Mesenchymal stem cell (in vitro differentiated cells and primary cell): ENCODE measurements around the gene THEMIS.

ENCODE experiments used
- DNase-seq: peaks from one replicate; pipeline ENCODE4 v3.0.0-alpha.2; 2013
- H2AFZ ChIP-seq: one replicate; pipeline ENCODE4 v1.6.1; 2013; ENCODE audit warnings: low read depth, mild to moderate bottlenecking, control low read depth, inconsistent platforms, low read length, moderate library complexity
- H2AK5ac ChIP-seq: 2 replicates; pipeline ENCODE4 v1.6.1; 2013; ENCODE audit warnings: low read length, moderate library complexity, mild to moderate bottlenecking, inconsistent platforms; ENCODE audit not compliant: severe bottlenecking
- H2BK120ac ChIP-seq: one replicate; pipeline ENCODE4 v1.6.1; 2013; ENCODE audit warnings: low read depth, mild to moderate bottlenecking, inconsistent platforms, low read length, moderate library complexity
- H2BK12ac ChIP-seq, 2 experiments: one replicate each; pipeline ENCODE4 v1.6.1; 2013; ENCODE audit warnings: inconsistent platforms in 2 of 2, low read length in 2 of 2, mild to moderate bottlenecking in 2 of 2, moderate library complexity in 2 of 2, control low read depth in 1 of 2
- H2BK15ac ChIP-seq: one replicate; pipeline ENCODE4 v1.6.1; 2013; ENCODE audit warnings: mild to moderate bottlenecking, low read depth, inconsistent platforms; ENCODE audit not compliant: poor library complexity, severe bottlenecking
- H2BK5ac ChIP-seq: 2 replicates; pipeline ENCODE4 v1.6.1; 2013; ENCODE audit warnings: low read depth, mild to moderate bottlenecking, low read length, control low read depth, inconsistent platforms; ENCODE audit not compliant: poor library complexity, severe bottlenecking
- H3K14ac ChIP-seq, 2 experiments: one replicate each; pipeline ENCODE4 v1.6.1; 2013; ENCODE audit warnings: inconsistent platforms in 2 of 2, low read length in 2 of 2, control low read depth in 1 of 2, mild to moderate bottlenecking in 1 of 2, moderate library complexity in 1 of 2
- H3K18ac ChIP-seq, 2 experiments: one replicate each; pipeline ENCODE4 v1.6.1; 2013; ENCODE audit warnings: inconsistent platforms in 2 of 2, low read length in 2 of 2, control low read depth in 1 of 2, low read depth in 1 of 2, mild to moderate bottlenecking in 1 of 2
- H3K23ac ChIP-seq, 2 experiments: one replicate each; pipeline ENCODE4 v1.6.1; 2013; ENCODE audit warnings: inconsistent platforms in 2 of 2, low read length in 2 of 2, mild to moderate bottlenecking in 2 of 2, moderate library complexity in 2 of 2, control low read depth in 1 of 2
- H3K27ac ChIP-seq: 2 replicates; pipeline ENCODE4 v1.5.1; 2013; ENCODE audit warnings: mild to moderate bottlenecking, moderate library complexity, low read length, control low read depth, inconsistent platforms; ENCODE audit not compliant: poor library complexity, severe bottlenecking
- H3K27me3 ChIP-seq, 2 experiments: 2 replicates each; pipeline versions ENCODE4 v1.6.1 to v1.7.0; 2013; ENCODE audit warnings: low read length in 2 of 2, mild to moderate bottlenecking in 2 of 2, moderate library complexity in 2 of 2, control low read depth in 1 of 2, inconsistent platforms in 1 of 2; ENCODE audit not compliant: control insufficient read depth in 1 of 2, insufficient read depth in 1 of 2
- H3K36me3 ChIP-seq, 2 experiments: 2 replicates each; pipeline versions ENCODE4 v1.6.1 to v1.7.0; 2013; ENCODE audit warnings: low read length in 2 of 2, control low read depth in 1 of 2, inconsistent platforms in 1 of 2, low read depth in 1 of 2, mild to moderate bottlenecking in 1 of 2; ENCODE audit not compliant: insufficient read depth in 2 of 2, control insufficient read depth in 1 of 2
- H3K4ac ChIP-seq, 2 experiments: one replicate each; pipeline ENCODE4 v1.6.1; 2013; ENCODE audit warnings: inconsistent platforms in 2 of 2, low read length in 2 of 2, mild to moderate bottlenecking in 2 of 2, moderate library complexity in 2 of 2, control low read depth in 1 of 2, low read depth in 1 of 2
- H3K4me1 ChIP-seq: 2 replicates; pipeline ENCODE4 v1.6.1; 2013; ENCODE audit warnings: low read depth, low read length, control low read depth; ENCODE audit not compliant: control insufficient read depth, insufficient read depth
- H3K4me2 ChIP-seq: 2 replicates; pipeline ENCODE4 v1.6.1; 2013; ENCODE audit warnings: low read length, mild to moderate bottlenecking, inconsistent platforms; ENCODE audit not compliant: poor library complexity, severe bottlenecking
- H3K4me3 ChIP-seq, 2 experiments: 2 replicates each; pipeline versions ENCODE4 v1.5.1 to v1.7.0; 2013; ENCODE audit warnings: low read length in 2 of 2, mild to moderate bottlenecking in 2 of 2, control low read depth in 1 of 2, low read depth in 1 of 2; ENCODE audit not compliant: insufficient read depth in 1 of 2
- H3K79me1 ChIP-seq: replicated peaks from 2 replicates; pipeline ENCODE4 v1.6.1; 2013; ENCODE audit warnings: mild to moderate bottlenecking, control low read depth, low read length, inconsistent platforms; ENCODE audit not compliant: poor library complexity, severe bottlenecking
- H3K9ac ChIP-seq: 2 replicates; pipeline ENCODE4 v1.7.0; 2013; ENCODE audit warnings: mild to moderate bottlenecking, low read length, moderate library complexity
- H3K9me3 ChIP-seq: 2 replicates; pipeline ENCODE4 v1.7.0; 2013; ENCODE audit warnings: mild to moderate bottlenecking, low read length; ENCODE audit not compliant: control insufficient read depth
- H4K8ac ChIP-seq: one replicate; pipeline ENCODE4 v1.6.1; 2013; ENCODE audit warnings: inconsistent platforms, mild to moderate bottlenecking, low read length, moderate library complexity
- H4K91ac ChIP-seq: one replicate; pipeline ENCODE4 v1.6.1; 2013; ENCODE audit warnings: mild to moderate bottlenecking, low read length, inconsistent platforms
- WGBS: methylation state at CpG from one replicate; pipeline ENCODE4 v1.1.7; 2013; ENCODE audit warnings: mixed read lengths; 5-methylcytosine and 5-hydroxymethylcytosine counted together

The THEMIS gene

GRCh38 chr6:127818149-127818548, 82.7 kb downstream of the THEMIS start:
- Histone ChIP-seq H4K91ac (no peak overlapping the region), H2BK5ac (no peak overlapping the region), H3K4me1 (no peaks in the 10 kb centered on the region), H2AFZ (no peak overlapping the region), H4K8ac (no peak overlapping the region), H3K9ac (no peak overlapping the region), H3K18ac (no peak overlapping the region), H2BK120ac (no peak overlapping the region), H3K4me3 (no peak overlapping the region), H2BK12ac (no peak overlapping the region), H3K14ac (no peak overlapping the region), H3K9me3 (no peaks in the 10 kb centered on the region), H3K4ac (no peak overlapping the region), H3K27me3 (no peaks in the 10 kb centered on the region), H3K4me2 (no peak overlapping the region), H2BK15ac (no peak overlapping the region), H3K36me3 (no peaks in the 10 kb centered on the region), H3K27ac (no peak overlapping the region), H2AK5ac (no peak overlapping the region), H3K79me1 (no peaks in the 10 kb centered on the region), H3K23ac (no peak overlapping the region)
- WGBS, result 44% methylated on average over 1 of the region's 2 CpGs
- no peak for DNase-seq

GRCh38 chr6:127816643-127817042, 84.2 kb downstream of the THEMIS start:
- Histone ChIP-seq H3K4me1 (no peaks in the 10 kb centered on the region), H3K27me3 (no peaks in the 10 kb centered on the region), H3K9me3 (no peaks in the 10 kb centered on the region), H3K4ac (no peak overlapping the region), H3K14ac (no peak overlapping the region), H3K23ac (no peak overlapping the region), H3K27ac (no peak overlapping the region), H2BK15ac (no peak overlapping the region), H3K4me2 (no peak overlapping the region), H4K8ac (no peak overlapping the region), H2BK5ac (no peak overlapping the region), H3K18ac (no peak overlapping the region), H3K79me1 (no peaks in the 10 kb centered on the region), H2AFZ (no peak overlapping the region), H3K36me3 (no peaks in the 10 kb centered on the region), H3K9ac (no peak overlapping the region), H3K4me3 (no peak overlapping the region), H4K91ac (no peak overlapping the region), H2BK120ac (no peak overlapping the region), H2AK5ac (no peak overlapping the region), H2BK12ac (no peak overlapping the region)
- DNase-seq, result no peak
- WGBS, result 87% methylated on average over 3 of the region's 4 CpGs

- H3K27me3 ChIP-seq, result no peaks in the 10 kb centered on the region
- H2AK5ac ChIP-seq, result no peak overlapping the region
- H4K8ac ChIP-seq, result no peak overlapping the region
- H3K4me1 ChIP-seq, result no peaks in the 10 kb centered on the region
- no peak overlapping the region for H3K4me3 ChIP-seq
- H3K18ac ChIP-seq, result no peak overlapping the region
- H3K27ac ChIP-seq, result no peak overlapping the region
- H3K9ac ChIP-seq, result no peak overlapping the region
- H3K4ac ChIP-seq, result no peak overlapping the region
- H4K91ac ChIP-seq, result no peak overlapping the region
- H2BK120ac ChIP-seq, result no peak overlapping the region
- H3K23ac ChIP-seq, result no peak overlapping the region
- H3K14ac ChIP-seq, result no peak overlapping the region
- WGBS, result 100% methylated on average over 1 of the region's 5 CpGs
- H2BK15ac ChIP-seq, result no peak overlapping the region
- H2AFZ ChIP-seq, result no peak overlapping the region
- H2BK12ac ChIP-seq, result no peak overlapping the region
- H3K9me3 ChIP-seq, result no peaks in the 10 kb centered on the region
- no peak for DNase-seq
- no peaks in the 10 kb centered on the region for H3K79me1 ChIP-seq
- H3K36me3 ChIP-seq, result no peaks in the 10 kb centered on the region
- no peak overlapping the region for H3K4me2 ChIP-seq
- no peak overlapping the region for H2BK5ac ChIP-seq
Measured at GRCh38 chr6:127813699-127814027, 87.2 kb downstream of the THEMIS start.

- no peaks in the 10 kb centered on the region for H3K9me3 ChIP-seq
- no peak overlapping the region for H2AFZ ChIP-seq
- 93% methylated on average over 15 of the region's 16 CpGs for WGBS
- no peak overlapping the region for H3K18ac ChIP-seq
- no peak overlapping the region for H3K4ac ChIP-seq
- no peak for DNase-seq
- H2AK5ac ChIP-seq, result no peak overlapping the region
- H2BK12ac ChIP-seq, result no peak overlapping the region
- no peak overlapping the region for H4K91ac ChIP-seq
- no peak overlapping the region for H3K27ac ChIP-seq
- H3K4me2 ChIP-seq, result no peak overlapping the region
- no peaks in the 10 kb centered on the region for H3K4me1 ChIP-seq
- H3K23ac ChIP-seq, result no peak overlapping the region
- H3K79me1 ChIP-seq, result no peaks in the 10 kb centered on the region
- H2BK5ac ChIP-seq, result no peak overlapping the region
- no peaks in the 10 kb centered on the region for H3K27me3 ChIP-seq
- H3K9ac ChIP-seq, result no peak overlapping the region
- H2BK15ac ChIP-seq, result no peak overlapping the region
- no peak overlapping the region for H4K8ac ChIP-seq
- H3K36me3 ChIP-seq, result no peaks in the 10 kb centered on the region
- no peak overlapping the region for H3K14ac ChIP-seq
- no peak overlapping the region for H2BK120ac ChIP-seq
- no peak overlapping the region for H3K4me3 ChIP-seq
Measured at GRCh38 chr6:127812985-127813698, 87.7 kb downstream of the THEMIS start.
